Measurements from ENCODE around the gene SPAG5. TPM values are rescaled to one million over a fixed set of nuclear protein-coding genes. Genes with fewer than 3 reads are reported as not detected.
"Not testable (repeated sequence)": the region's sequence is repeated elsewhere in the genome, so short reads cannot be mapped to it uniquely, and the experiment has no call there.

SPAG5 gene
- polyA plus RNA-seq, 1 donor from 2014 or later = 19.9 TPM

DNA sequence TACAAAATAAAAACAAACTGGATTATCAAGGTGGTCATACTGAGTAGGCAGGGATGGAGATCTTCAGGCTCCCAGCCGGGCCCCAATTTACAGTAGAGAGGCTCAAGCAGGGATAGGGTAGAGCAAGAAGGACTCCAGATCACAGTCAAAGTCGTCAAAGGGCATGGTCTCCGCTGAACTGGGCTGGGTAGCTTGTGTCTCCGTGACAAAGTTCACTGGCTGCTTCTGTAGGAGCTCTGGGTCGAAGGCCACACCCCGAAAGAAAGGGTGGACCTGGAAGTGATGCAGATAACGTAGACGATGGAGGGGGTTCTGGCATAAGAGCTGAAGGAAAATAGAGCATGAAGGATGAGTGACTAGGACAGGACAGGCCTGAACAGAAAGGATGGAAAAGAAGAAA lies 11.6 kb upstream of the SPAG5 start:
- Histone ChIP-seq H4K20me1 (ENCODE audit: insufficient read depth) (no peaks in the 10 kb centered on the region), H3K4me2 (ENCODE audit: low read length) (no peak overlapping the region), H3K27me3 (ENCODE audit: insufficient read depth, low read depth, low read length) (no peaks in the 10 kb centered on the region), H3K27ac (ENCODE audit: low read length) (no peak overlapping the region), H3K9ac (ENCODE audit: low read length) (no peak overlapping the region), H2AFZ (ENCODE audit: low read depth, low read length) (no peak overlapping the region), H3K4me3 (ENCODE audit: low read length) (no peak overlapping the region), H3K79me2 (replicated peaks; ENCODE audit: insufficient read depth, low read length) (no peaks in the 10 kb centered on the region), H3F3A (ENCODE audit: insufficient read depth, low read length, poor library complexity, severe bottlenecking) (no peaks in the 10 kb centered on the region), H3K9me3 (ENCODE audit: low read length) (no peaks in the 10 kb centered on the region), H3K9me2 (ENCODE audit: insufficient read depth, low read length) (no peaks in the 10 kb centered on the region), H3K36me3 (ENCODE audit: insufficient read depth, low read length) (peaks cover 3% of the 10 kb centered on the region)
- TF ChIP-seq SMC3 (conservative IDR thresholded peaks at IDR 0.05; ENCODE audit: poor library complexity) (no peak), TAF1 (IDR thresholded peaks at IDR 0.05; ENCODE audit: low read depth) (no peak), EP300 (conservative IDR thresholded peaks at IDR 0.05; ENCODE audit: poor library complexity, severe bottlenecking) (no peak), POLR2AphosphoS5 (IDR thresholded peaks at IDR 0.05) (no peak)
- TF ChIP-seq, protein P1, sequence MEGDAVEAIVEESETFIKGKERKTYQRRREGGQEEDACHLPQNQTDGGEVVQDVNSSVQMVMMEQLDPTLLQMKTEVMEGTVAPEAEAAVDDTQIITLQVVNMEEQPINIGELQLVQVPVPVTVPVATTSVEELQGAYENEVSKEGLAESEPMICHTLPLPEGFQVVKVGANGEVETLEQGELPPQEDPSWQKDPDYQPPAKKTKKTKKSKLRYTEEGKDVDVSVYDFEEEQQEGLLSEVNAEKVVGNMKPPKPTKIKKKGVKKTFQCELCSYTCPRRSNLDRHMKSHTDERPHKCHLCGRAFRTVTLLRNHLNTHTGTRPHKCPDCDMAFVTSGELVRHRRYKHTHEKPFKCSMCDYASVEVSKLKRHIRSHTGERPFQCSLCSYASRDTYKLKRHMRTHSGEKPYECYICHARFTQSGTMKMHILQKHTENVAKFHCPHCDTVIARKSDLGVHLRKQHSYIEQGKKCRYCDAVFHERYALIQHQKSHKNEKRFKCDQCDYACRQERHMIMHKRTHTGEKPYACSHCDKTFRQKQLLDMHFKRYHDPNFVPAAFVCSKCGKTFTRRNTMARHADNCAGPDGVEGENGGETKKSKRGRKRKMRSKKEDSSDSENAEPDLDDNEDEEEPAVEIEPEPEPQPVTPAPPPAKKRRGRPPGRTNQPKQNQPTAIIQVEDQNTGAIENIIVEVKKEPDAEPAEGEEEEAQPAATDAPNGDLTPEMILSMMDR (IDR thresholded peaks at IDR 0.05; ENCODE audit: poor library complexity, severe bottlenecking) = no peak
- TF ChIP-seq, protein P2, sequence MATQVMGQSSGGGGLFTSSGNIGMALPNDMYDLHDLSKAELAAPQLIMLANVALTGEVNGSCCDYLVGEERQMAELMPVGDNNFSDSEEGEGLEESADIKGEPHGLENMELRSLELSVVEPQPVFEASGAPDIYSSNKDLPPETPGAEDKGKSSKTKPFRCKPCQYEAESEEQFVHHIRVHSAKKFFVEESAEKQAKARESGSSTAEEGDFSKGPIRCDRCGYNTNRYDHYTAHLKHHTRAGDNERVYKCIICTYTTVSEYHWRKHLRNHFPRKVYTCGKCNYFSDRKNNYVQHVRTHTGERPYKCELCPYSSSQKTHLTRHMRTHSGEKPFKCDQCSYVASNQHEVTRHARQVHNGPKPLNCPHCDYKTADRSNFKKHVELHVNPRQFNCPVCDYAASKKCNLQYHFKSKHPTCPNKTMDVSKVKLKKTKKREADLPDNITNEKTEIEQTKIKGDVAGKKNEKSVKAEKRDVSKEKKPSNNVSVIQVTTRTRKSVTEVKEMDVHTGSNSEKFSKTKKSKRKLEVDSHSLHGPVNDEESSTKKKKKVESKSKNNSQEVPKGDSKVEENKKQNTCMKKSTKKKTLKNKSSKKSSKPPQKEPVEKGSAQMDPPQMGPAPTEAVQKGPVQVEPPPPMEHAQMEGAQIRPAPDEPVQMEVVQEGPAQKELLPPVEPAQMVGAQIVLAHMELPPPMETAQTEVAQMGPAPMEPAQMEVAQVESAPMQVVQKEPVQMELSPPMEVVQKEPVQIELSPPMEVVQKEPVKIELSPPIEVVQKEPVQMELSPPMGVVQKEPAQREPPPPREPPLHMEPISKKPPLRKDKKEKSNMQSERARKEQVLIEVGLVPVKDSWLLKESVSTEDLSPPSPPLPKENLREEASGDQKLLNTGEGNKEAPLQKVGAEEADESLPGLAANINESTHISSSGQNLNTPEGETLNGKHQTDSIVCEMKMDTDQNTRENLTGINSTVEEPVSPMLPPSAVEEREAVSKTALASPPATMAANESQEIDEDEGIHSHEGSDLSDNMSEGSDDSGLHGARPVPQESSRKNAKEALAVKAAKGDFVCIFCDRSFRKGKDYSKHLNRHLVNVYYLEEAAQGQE (IDR thresholded peaks at IDR 0.05; ENCODE audit: borderline replicate concordance) = no peak

DNA sequence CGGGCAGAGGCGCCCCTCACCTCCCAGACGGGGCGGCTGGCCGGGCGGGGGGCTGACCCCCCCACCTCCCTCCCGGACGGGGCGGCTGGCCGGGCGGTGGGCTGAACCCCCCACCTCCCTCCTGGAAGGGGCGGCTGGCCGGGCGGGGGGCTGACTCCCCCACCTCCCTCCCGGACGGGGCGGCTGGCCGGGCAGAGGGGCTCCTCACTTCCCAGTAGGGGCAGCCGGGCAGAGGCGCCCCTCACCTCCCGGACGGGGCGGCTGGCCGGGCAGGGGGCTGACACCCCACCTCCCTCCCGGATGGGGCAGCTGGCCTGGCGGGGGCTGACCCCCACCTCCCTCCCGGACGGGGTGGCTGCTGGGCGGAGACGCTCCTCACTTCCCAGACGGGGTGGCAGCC lies 5.2 kb upstream of the SPAG5 start:
- not testable (repeated sequence) for H3K9ac ChIP-seq (ENCODE audit: low read length); H3K27ac ChIP-seq (ENCODE audit: low read length); H3K9me2 ChIP-seq (ENCODE audit: insufficient read depth, low read length); H3K4me2 ChIP-seq (ENCODE audit: low read length); H2AFZ ChIP-seq (ENCODE audit: low read depth, low read length); H3K9me3 ChIP-seq (ENCODE audit: low read length); H3K36me3 ChIP-seq (ENCODE audit: insufficient read depth, low read length); H3K4me3 ChIP-seq (ENCODE audit: low read length); H3K79me2 ChIP-seq (replicated peaks; ENCODE audit: insufficient read depth, low read length); H4K20me1 ChIP-seq (ENCODE audit: insufficient read depth); H3K27me3 ChIP-seq (ENCODE audit: insufficient read depth, low read depth, low read length); H3F3A ChIP-seq (ENCODE audit: insufficient read depth, low read length, poor library complexity, severe bottlenecking)

DNA sequence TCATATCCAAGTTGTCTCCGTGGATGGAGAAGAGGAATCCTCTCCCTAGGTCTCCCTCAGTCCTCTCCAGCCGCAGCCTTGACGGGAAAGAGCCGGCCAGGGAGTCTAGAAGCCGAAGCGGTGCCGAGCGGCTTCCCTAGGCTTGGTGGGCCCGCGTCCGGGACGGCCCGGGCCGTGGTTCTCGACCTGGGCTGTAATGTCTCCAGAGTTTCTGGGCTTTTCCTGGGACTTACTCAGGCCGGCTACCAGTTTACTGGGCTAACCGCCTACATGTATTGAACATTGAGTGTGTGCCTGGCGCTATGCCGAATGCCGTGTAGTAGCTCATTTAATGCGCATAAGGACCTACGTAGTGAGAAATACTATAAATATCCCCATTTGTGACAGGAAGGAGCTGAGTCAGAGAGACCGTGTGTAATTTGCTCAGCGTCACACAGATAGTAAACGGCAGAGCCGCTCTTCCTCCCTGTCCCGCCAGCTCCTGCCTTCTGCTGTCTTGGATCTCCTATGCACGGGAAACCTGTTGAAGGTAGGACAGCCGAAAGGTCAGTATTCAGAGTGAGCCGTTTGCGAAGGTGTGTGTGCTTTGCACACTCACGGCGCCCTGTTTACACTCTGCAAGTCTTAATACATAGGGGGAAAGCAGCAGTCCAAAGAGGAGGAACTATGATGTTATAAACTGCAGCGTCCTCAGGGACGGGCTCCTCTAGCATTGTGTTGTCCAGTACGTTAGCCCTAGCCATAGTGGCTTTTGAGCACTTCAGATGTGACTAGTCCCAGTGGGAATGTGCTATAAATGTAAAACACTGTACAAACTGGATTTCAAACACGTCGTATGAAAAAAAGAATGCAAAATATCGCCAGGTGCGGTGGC lies 723 bp upstream of the SPAG5 start:
- Histone ChIP-seq H3F3A (ENCODE audit: insufficient read depth, low read length, poor library complexity, severe bottlenecking) (no peaks in the 10 kb centered on the region), H3K4me2 (ENCODE audit: low read length) (peak overlapping the region; percentile 63), H3K4me3 (ENCODE audit: low read length) (peak overlapping the region; percentile 71), H3K79me2 (replicated peaks; ENCODE audit: insufficient read depth, low read length) (no peaks in the 10 kb centered on the region), H2AFZ (ENCODE audit: low read depth, low read length) (peak overlapping the region; percentile 25), H3K9me3 (ENCODE audit: low read length) (no peaks in the 10 kb centered on the region), H4K20me1 (ENCODE audit: insufficient read depth) (no peaks in the 10 kb centered on the region), H3K9me2 (ENCODE audit: insufficient read depth, low read length) (no peaks in the 10 kb centered on the region), H3K27me3 (ENCODE audit: insufficient read depth, low read depth, low read length) (no peaks in the 10 kb centered on the region), H3K36me3 (ENCODE audit: insufficient read depth, low read length) (no peaks in the 10 kb centered on the region), H3K9ac (ENCODE audit: low read length) (peak overlapping the region; percentile 61), H3K27ac (ENCODE audit: low read length) (no peak overlapping the region)
- TF ChIP-seq SMC3 (conservative IDR thresholded peaks at IDR 0.05; ENCODE audit: poor library complexity) = no peak
